Gastrocnemius medialis (tissue), 4 donors: Measurements from ENCODE around the gene SLC17A6.

Experiments used
- POLR2A ChIP-seq, 2 donors: fragments of 450-650 bp; IDR thresholded peaks; one replicate each; pipeline ENCODE4 v1.6.1; 2017; ENCODE audit warnings: antibody characterized with exemption in 2 of 2, mild to moderate bottlenecking in 2 of 2, moderate library complexity in 2 of 2
- TF ChIP-seq, protein P1 (sequence below), 5 experiments: fragments of 450-650 bp in 3 of 5; fragments of 200-600 bp in 2 of 5; sonication (generic) in 2 of 5; IDR thresholded peaks in 4 of 5; conservative IDR thresholded peaks in 1 of 5; 1 replicate in 4 of 5; 2 replicates in 1 of 5; pipeline ENCODE4 v1.5.1; 2016 to 2019; ENCODE audit warnings: antibody characterized with exemption in 5 of 5, mild to moderate bottlenecking in 3 of 5, moderate library complexity in 3 of 5

DNA sequence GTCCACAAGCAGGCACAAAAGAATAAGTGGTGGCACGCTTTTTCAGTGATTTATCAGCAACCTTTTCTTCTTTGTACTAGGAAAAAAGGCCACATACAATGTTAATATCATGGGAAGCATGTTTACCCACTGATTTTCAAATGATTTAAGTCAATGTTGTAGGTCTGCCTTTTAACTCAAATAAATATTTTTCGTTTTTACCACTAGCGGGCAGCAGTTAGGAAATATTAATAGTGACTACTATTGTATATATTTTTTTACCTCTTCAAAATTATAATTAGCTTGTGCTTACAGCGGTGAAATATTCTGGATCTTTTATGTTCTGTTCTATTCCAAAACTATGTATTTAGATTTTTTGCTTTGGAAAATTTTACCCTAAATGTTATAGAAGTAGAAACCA lies 6.4 kb upstream of the SLC17A6 start:
- TF ChIP-seq, protein P1, sequence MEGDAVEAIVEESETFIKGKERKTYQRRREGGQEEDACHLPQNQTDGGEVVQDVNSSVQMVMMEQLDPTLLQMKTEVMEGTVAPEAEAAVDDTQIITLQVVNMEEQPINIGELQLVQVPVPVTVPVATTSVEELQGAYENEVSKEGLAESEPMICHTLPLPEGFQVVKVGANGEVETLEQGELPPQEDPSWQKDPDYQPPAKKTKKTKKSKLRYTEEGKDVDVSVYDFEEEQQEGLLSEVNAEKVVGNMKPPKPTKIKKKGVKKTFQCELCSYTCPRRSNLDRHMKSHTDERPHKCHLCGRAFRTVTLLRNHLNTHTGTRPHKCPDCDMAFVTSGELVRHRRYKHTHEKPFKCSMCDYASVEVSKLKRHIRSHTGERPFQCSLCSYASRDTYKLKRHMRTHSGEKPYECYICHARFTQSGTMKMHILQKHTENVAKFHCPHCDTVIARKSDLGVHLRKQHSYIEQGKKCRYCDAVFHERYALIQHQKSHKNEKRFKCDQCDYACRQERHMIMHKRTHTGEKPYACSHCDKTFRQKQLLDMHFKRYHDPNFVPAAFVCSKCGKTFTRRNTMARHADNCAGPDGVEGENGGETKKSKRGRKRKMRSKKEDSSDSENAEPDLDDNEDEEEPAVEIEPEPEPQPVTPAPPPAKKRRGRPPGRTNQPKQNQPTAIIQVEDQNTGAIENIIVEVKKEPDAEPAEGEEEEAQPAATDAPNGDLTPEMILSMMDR (IDR thresholded peaks at IDR 0.05 in 4 of 5, conservative IDR thresholded peaks at IDR 0.05 in 1 of 5) = no peak
- no peak for TF ChIP-seq POLR2A (IDR thresholded peaks at IDR 0.05)
